ENCODE data around the gene NT5DC1. TPM values are rescaled to one million over a fixed set of nuclear protein-coding genes. Genes with fewer than 3 reads are reported as not detected.

Gene NT5DC1
- total and polyA plus RNA-seq, 2 experiments from 2014 or later, result 27.0 to 29.8 TPM

DNA sequence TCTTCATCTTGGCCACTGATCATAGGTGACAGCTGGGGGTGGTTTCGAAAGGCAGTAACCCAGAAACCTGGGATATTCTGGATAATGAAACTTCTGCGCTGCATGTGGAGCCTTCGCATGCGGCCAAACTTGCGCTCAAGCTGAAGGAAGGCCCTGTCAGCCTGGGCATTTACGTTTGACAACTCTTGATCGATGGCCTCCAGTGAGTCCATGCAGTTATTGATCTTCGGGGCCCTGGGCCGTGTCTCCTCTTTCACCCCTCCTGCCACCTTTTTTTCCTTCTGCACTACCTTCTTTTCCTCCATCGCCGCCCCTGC is 152.5 kb downstream of the NT5DC1 start:
- Histone ChIP-seq H3K4me1 (ENCODE audit: insufficient read depth) (peaks cover 41% of the 10 kb centered on the region), H3K27ac (ENCODE audit: low read depth) (no peak overlapping the region), H2AFZ (peak overlapping the region; percentile 24), H3K79me2 (replicated peaks; ENCODE audit: insufficient read depth) (peaks cover 35% of the 10 kb centered on the region), H3K9me2 (ENCODE audit: insufficient read depth) (no peaks in the 10 kb centered on the region), H3K4me3 (peak overlapping the region; percentile 75), H3K4me2 (peak overlapping the region; percentile 79), H4K20me1 (replicated peaks; ENCODE audit: insufficient read depth) (no peaks in the 10 kb centered on the region), H3K36me3 (ENCODE audit: insufficient read depth) (no peaks in the 10 kb centered on the region), H3K27me3 (ENCODE audit: insufficient read depth) (no peaks in the 10 kb centered on the region), H3F3A (replicated peaks; ENCODE audit: low read depth) (no peaks in the 10 kb centered on the region)
- TF ChIP-seq JUNB (IDR thresholded peaks at IDR 0.05; ENCODE audit: unreplicated experiment) (no peak), POLR2AphosphoS5 (IDR thresholded peaks at IDR 0.05; ENCODE audit: low read depth) (no peak), STAT1 (IDR thresholded peaks at IDR 0.05; ENCODE audit: unreplicated experiment) (no peak), CREB1 (CRISPR knock-in tag; IDR thresholded peaks at IDR 0.05; ENCODE audit: low read depth) (no peak), ZNF331 (CRISPR knock-in tag; IDR thresholded peaks at IDR 0.05; ENCODE audit: low read depth) (no peak), NANOG (IDR thresholded peaks at IDR 0.05; ENCODE audit: borderline replicate concordance) (no peak), EZH2phosphoT487 (IDR thresholded peaks at IDR 0.05; ENCODE audit: unreplicated experiment) (no peak), ETS1 (IDR thresholded peaks at IDR 0.05) (no peak), ZNF114 (CRISPR knock-in tag; IDR thresholded peaks at IDR 0.05) (no peak), EZH2 (IDR thresholded peaks at IDR 0.05; ENCODE audit: low read depth, unreplicated experiment) (no peak)
- TF ChIP-seq, protein P1, sequence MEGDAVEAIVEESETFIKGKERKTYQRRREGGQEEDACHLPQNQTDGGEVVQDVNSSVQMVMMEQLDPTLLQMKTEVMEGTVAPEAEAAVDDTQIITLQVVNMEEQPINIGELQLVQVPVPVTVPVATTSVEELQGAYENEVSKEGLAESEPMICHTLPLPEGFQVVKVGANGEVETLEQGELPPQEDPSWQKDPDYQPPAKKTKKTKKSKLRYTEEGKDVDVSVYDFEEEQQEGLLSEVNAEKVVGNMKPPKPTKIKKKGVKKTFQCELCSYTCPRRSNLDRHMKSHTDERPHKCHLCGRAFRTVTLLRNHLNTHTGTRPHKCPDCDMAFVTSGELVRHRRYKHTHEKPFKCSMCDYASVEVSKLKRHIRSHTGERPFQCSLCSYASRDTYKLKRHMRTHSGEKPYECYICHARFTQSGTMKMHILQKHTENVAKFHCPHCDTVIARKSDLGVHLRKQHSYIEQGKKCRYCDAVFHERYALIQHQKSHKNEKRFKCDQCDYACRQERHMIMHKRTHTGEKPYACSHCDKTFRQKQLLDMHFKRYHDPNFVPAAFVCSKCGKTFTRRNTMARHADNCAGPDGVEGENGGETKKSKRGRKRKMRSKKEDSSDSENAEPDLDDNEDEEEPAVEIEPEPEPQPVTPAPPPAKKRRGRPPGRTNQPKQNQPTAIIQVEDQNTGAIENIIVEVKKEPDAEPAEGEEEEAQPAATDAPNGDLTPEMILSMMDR (conservative IDR thresholded peaks at IDR 0.05; ENCODE audit: low read depth in 2 of 2), result no peak
- TF ChIP-seq, protein P2, sequence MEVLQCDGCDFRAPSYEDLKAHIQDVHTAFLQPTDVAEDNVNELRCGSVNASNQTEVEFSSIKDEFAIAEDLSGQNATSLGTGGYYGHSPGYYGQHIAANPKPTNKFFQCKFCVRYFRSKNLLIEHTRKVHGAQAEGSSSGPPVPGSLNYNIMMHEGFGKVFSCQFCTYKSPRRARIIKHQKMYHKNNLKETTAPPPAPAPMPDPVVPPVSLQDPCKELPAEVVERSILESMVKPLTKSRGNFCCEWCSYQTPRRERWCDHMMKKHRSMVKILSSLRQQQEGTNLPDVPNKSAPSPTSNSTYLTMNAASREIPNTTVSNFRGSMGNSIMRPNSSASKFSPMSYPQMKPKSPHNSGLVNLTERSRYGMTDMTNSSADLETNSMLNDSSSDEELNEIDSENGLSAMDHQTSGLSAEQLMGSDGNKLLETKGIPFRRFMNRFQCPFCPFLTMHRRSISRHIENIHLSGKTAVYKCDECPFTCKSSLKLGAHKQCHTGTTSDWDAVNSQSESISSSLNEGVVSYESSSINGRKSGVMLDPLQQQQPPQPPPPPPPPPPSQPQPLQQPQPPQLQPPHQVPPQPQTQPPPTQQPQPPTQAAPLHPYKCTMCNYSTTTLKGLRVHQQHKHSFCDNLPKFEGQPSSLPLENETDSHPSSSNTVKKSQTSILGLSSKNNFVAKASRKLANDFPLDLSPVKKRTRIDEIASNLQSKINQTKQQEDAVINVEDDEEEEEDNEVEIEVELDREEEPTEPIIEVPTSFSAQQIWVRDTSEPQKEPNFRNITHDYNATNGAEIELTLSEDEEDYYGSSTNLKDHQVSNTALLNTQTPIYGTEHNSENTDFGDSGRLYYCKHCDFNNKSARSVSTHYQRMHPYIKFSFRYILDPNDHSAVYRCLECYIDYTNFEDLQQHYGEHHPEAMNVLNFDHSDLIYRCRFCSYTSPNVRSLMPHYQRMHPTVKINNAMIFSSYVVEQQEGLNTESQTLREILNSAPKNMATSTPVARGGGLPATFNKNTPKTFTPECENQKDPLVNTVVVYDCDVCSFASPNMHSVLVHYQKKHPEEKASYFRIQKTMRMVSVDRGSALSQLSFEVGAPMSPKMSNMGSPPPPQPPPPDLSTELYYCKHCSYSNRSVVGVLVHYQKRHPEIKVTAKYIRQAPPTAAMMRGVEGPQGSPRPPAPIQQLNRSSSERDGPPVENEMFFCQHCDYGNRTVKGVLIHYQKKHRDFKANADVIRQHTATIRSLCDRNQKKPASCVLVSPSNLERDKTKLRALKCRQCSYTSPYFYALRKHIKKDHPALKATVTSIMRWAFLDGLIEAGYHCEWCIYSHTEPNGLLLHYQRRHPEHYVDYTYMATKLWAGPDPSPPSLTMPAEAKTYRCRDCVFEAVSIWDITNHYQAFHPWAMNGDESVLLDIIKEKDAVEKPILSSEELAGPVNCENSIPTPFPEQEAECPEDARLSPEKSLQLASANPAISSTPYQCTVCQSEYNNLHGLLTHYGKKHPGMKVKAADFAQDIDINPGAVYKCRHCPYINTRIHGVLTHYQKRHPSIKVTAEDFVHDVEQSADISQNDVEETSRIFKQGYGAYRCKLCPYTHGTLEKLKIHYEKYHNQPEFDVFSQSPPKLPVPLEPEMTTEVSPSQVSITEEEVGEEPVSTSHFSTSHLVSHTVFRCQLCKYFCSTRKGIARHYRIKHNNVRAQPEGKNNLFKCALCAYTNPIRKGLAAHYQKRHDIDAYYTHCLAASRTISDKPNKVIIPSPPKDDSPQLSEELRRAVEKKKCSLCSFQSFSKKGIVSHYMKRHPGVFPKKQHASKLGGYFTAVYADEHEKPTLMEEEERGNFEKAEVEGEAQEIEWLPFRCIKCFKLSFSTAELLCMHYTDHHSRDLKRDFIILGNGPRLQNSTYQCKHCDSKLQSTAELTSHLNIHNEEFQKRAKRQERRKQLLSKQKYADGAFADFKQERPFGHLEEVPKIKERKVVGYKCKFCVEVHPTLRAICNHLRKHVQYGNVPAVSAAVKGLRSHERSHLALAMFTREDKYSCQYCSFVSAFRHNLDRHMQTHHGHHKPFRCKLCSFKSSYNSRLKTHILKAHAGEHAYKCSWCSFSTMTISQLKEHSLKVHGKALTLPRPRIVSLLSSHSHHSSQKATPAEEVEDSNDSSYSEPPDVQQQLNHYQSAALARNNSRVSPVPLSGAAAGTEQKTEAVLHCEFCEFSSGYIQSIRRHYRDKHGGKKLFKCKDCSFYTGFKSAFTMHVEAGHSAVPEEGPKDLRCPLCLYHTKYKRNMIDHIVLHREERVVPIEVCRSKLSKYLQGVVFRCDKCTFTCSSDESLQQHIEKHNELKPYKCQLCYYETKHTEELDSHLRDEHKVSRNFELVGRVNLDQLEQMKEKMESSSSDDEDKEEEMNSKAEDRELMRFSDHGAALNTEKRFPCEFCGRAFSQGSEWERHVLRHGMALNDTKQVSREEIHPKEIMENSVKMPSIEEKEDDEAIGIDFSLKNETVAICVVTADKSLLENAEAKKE (CRISPR knock-in tag; IDR thresholded peaks at IDR 0.05), result no peak
- Mint-ChIP-seq H3K4me3 (no peak overlapping the region), H3K4me1 (peaks cover 32% of the 10 kb centered on the region), H3K36me3 (ENCODE audit: low read depth) (peaks cover 7% of the 10 kb centered on the region), H3K27ac (no peak overlapping the region), H3K9me3 (no peaks in the 10 kb centered on the region), H3K27me3 (ENCODE audit: insufficient read depth, low read depth, poor library complexity) (no peaks in the 10 kb centered on the region)
- ATAC-seq, result no peak
- DNase-seq (ENCODE audit: low spot score), result no peak

All from GM23338 (cell line).